Loucy (cell line): ENCODE measurements around the gene RCAN2.
A peak's percentile ranks its signal among the peaks of the same experiment; 100 is the strongest.

Experiments used
- H2AFZ ChIP-seq: fragments of 200-600 bp; sonication (generic); 2 replicates; pipeline ENCODE4 v1.6.0; 2016; ENCODE audit warnings: antibody characterized with exemption, mild to moderate bottlenecking, low read length, moderate library complexity
- H3F3A ChIP-seq: fragments of 200-600 bp; 2 replicates; pipeline ENCODE4 v1.6.0; 2016; ENCODE audit warnings: antibody characterized with exemption, low read depth, mild to moderate bottlenecking
- H3K27me3 ChIP-seq: fragments of 200-600 bp; sonication (generic); 2 replicates; pipeline ENCODE4 v1.6.1; 2014; ENCODE audit warnings: low read length, mild to moderate bottlenecking; ENCODE audit not compliant: insufficient read depth, poor library complexity, severe bottlenecking
- H3K36me3 ChIP-seq: fragments of 200-600 bp; sonication (generic); 2 replicates; pipeline ENCODE4 v1.6.1; 2016; ENCODE audit warnings: low read length; ENCODE audit not compliant: insufficient read depth
- H3K4me1 ChIP-seq: fragments of 200-600 bp; sonication (generic); 2 replicates; pipeline ENCODE4 v1.5.1; 2014; ENCODE audit warnings: low read length, mild to moderate bottlenecking; ENCODE audit not compliant: insufficient read depth, poor library complexity, severe bottlenecking
- H3K4me2 ChIP-seq: fragments of 200-600 bp; sonication (generic); 2 replicates; pipeline ENCODE4 v1.6.0; 2014; ENCODE audit warnings: antibody characterized with exemption, low read length, low read depth, mild to moderate bottlenecking; ENCODE audit not compliant: poor library complexity, severe bottlenecking
- H3K4me3 ChIP-seq: fragments of 200-600 bp; sonication (generic); 2 replicates; pipeline ENCODE4 v1.5.1; 2014; ENCODE audit warnings: low read length, mild to moderate bottlenecking, mixed read lengths; ENCODE audit not compliant: poor library complexity, severe bottlenecking
- H3K79me2 ChIP-seq: fragments of 200-600 bp; sonication (generic); 2 replicates; pipeline ENCODE4 v1.6.1; 2014; ENCODE audit warnings: low read length; ENCODE audit not compliant: insufficient read depth
- H3K9ac ChIP-seq: fragments of 200-600 bp; sonication (generic); 2 replicates; pipeline ENCODE4 v1.6.0; 2014; ENCODE audit warnings: mild to moderate bottlenecking, low read depth, low read length, moderate library complexity; ENCODE audit not compliant: poor library complexity, severe bottlenecking
- H3K9me2 ChIP-seq: fragments of 200-600 bp; sonication (generic); replicated peaks from 2 replicates; pipeline ENCODE4 v1.6.1; 2016; ENCODE audit warnings: low read depth, low read length, mixed read lengths
- H3K9me3 ChIP-seq: fragments of 200-600 bp; sonication (generic); 2 replicates; pipeline ENCODE4 v1.6.1; 2014; ENCODE audit warnings: mild to moderate bottlenecking, antibody characterized with exemption, low read length, low read depth; ENCODE audit not compliant: insufficient read depth
- H4K20me1 ChIP-seq: fragments of 200-600 bp; sonication (generic); 2 replicates; pipeline ENCODE4 v1.6.0; 2014; ENCODE audit warnings: antibody characterized with exemption, low read length, mild to moderate bottlenecking; ENCODE audit not compliant: insufficient read depth, poor library complexity, severe bottlenecking
- CTCF ChIP-seq: fragments of 200-600 bp; sonication (generic); conservative IDR thresholded peaks from 2 replicates; pipeline ENCODE4 v1.5.1; 2014; ENCODE audit warnings: mild to moderate bottlenecking, antibody characterized with exemption, low read length
- EZH2phosphoT487 ChIP-seq: fragments of 200-600 bp; IDR thresholded peaks from 2 replicates; pipeline ENCODE4 v1.6.1; 2018; ENCODE audit warnings: antibody characterized with exemption, mild to moderate bottlenecking, moderate library complexity, borderline replicate concordance

The RCAN2 gene

GRCh38 chr6:46419576-46420002 lies 71.7 kb downstream of the RCAN2 start:
- Histone ChIP-seq H3K36me3 (no peaks in the 10 kb centered on the region), H2AFZ (no peak overlapping the region), H3K4me1 (no peaks in the 10 kb centered on the region), H3K9me2 (no peaks in the 10 kb centered on the region), H3K9me3 (no peaks in the 10 kb centered on the region), H3K9ac (no peak overlapping the region), H3F3A (no peaks in the 10 kb centered on the region), H4K20me1 (no peaks in the 10 kb centered on the region), H3K4me3 (no peak overlapping the region), H3K79me2 (no peaks in the 10 kb centered on the region), H3K4me2 (no peak overlapping the region), H3K27me3 (no peaks in the 10 kb centered on the region)
- no peak for TF ChIP-seq EZH2phosphoT487
- TF ChIP-seq CTCF: peak; percentile 73

- no peak overlapping the region for H3K4me2 ChIP-seq
- no peaks in the 10 kb centered on the region for H3K9me2 ChIP-seq
- H3F3A ChIP-seq: no peaks in the 10 kb centered on the region
- TF ChIP-seq CTCF (no peak), EZH2phosphoT487 (no peak)
- H2AFZ ChIP-seq: no peak overlapping the region
- H4K20me1 ChIP-seq: no peaks in the 10 kb centered on the region
- no peaks in the 10 kb centered on the region for H3K27me3 ChIP-seq
- no peaks in the 10 kb centered on the region for H3K79me2 ChIP-seq
- no peaks in the 10 kb centered on the region for H3K36me3 ChIP-seq
- H3K4me3 ChIP-seq: no peak overlapping the region
- H3K4me1 ChIP-seq: no peaks in the 10 kb centered on the region
- H3K9ac ChIP-seq: no peak overlapping the region
- H3K9me3 ChIP-seq: no peaks in the 10 kb centered on the region
Observed at GRCh38 chr6:46414398-46414797, 76.9 kb downstream of the RCAN2 start.

GRCh38 chr6:46412662-46413061 lies 78.6 kb downstream of the RCAN2 start:
- Histone ChIP-seq H4K20me1 (no peaks in the 10 kb centered on the region), H3F3A (no peaks in the 10 kb centered on the region), H3K4me1 (no peaks in the 10 kb centered on the region), H3K27me3 (no peaks in the 10 kb centered on the region), H3K9ac (no peak overlapping the region), H3K4me3 (no peak overlapping the region), H3K36me3 (no peaks in the 10 kb centered on the region), H3K4me2 (no peak overlapping the region), H2AFZ (no peak overlapping the region), H3K9me2 (no peaks in the 10 kb centered on the region), H3K9me3 (no peaks in the 10 kb centered on the region), H3K79me2 (no peaks in the 10 kb centered on the region)
- TF ChIP-seq CTCF: no peak
